Neural crest cell (in vitro differentiated cells): ENCODE results near the gene PLXNA2. TPM values are rescaled to one million over a fixed set of nuclear protein-coding genes. Genes with fewer than 3 reads are reported as not detected.

Source experiments
- DNase-seq: peaks from one replicate; pipeline ENCODE4 v3.0.0; 2021; ENCODE audit warnings: low read depth, mixed read lengths, low spot score
- H3K27ac Mint-ChIP-seq: one replicate; pipeline ENCODE4 v1.8.0; 2021; ENCODE audit warnings: mild to moderate bottlenecking, mixed read lengths; ENCODE audit not compliant: unreplicated experiment
- H3K27me3 Mint-ChIP-seq: 2 replicates; pipeline ENCODE4 v1.8.0; 2021; ENCODE audit warnings: low read depth, mild to moderate bottlenecking, mixed read lengths
- H3K36me3 Mint-ChIP-seq: 2 replicates; pipeline ENCODE4 v1.8.0; 2021; ENCODE audit warnings: low read depth, mild to moderate bottlenecking, mixed read lengths
- H3K4me1 Mint-ChIP-seq: 2 replicates; pipeline ENCODE4 v1.8.0; 2021; ENCODE audit warnings: mixed read lengths
- H3K4me3 Mint-ChIP-seq: one replicate; pipeline ENCODE4 v1.8.0; 2021; ENCODE audit warnings: mild to moderate bottlenecking, mixed read lengths
- H3K9me3 Mint-ChIP-seq: 2 replicates; pipeline ENCODE4 v1.8.0; 2021; ENCODE audit warnings: mixed read lengths
- total RNA-seq: library from RNA; stranded (reverse); gene quantifications from 2 replicates; pipeline ENCODE4 v1.2.1, GENCODE V29; 2021
- TF ChIP-seq, protein P1 (sequence below): fragments of 200-600 bp; sonication (generic); conservative IDR thresholded peaks from 2 replicates; pipeline ENCODE4 v1.5.0; 2021; ENCODE audit warnings: antibody characterized with exemption, mild to moderate bottlenecking

PLXNA2 gene
- total RNA-seq, 1 donor from 2014 or later, result 37.7 TPM

DNA sequence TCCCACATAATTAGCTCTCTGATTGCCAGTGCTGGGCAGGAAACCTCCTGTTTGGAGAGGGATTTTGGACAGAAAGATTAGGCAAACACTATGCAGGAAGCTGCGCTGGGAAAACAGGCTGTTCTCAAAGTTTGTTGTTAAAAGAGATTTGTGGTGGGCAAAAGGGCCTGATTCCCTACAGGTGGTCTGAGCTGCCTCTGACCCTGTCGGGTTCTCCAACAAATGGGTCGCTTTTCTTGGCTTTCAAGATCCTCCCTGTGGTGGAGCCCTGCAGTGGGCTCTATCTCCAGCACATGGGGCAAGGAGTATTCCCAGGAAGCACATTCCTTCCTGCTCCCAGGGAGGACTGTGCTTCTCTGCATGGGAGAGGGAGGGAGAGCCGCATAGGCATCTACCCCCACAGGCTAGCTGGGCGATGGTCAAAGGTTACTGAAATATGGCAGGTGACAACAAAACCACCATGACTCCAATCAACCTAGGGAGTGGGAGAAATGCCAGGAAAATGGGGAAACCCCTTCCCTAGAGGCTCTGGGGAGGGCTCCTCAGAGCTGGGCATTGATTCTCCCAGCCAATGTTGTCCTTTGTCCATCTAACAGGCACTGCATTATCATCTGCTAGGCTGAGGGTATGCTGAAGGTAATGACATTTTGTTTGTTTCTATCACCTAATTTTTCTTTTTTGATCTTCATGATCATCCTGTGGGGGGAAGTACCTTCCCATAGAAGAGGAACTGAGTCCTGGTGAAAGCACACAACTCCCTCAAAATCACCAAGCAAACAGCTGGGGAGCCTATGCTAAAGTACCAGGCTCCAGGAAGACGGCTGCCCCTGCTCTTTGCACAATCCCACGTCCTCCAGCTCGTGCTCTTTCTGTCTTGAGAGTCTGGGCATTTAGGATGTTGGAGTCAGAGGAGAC lies 85.3 kb downstream of the PLXNA2 start:
- Mint-ChIP-seq H3K36me3 (no peaks in the 10 kb centered on the region), H3K27ac (no peak overlapping the region), H3K9me3 (no peaks in the 10 kb centered on the region), H3K4me3 (no peak overlapping the region), H3K4me1 (peaks cover 46% of the 10 kb centered on the region), H3K27me3 (peaks cover 13% of the 10 kb centered on the region)
- DNase-seq, result no peak
- TF ChIP-seq, protein P1, sequence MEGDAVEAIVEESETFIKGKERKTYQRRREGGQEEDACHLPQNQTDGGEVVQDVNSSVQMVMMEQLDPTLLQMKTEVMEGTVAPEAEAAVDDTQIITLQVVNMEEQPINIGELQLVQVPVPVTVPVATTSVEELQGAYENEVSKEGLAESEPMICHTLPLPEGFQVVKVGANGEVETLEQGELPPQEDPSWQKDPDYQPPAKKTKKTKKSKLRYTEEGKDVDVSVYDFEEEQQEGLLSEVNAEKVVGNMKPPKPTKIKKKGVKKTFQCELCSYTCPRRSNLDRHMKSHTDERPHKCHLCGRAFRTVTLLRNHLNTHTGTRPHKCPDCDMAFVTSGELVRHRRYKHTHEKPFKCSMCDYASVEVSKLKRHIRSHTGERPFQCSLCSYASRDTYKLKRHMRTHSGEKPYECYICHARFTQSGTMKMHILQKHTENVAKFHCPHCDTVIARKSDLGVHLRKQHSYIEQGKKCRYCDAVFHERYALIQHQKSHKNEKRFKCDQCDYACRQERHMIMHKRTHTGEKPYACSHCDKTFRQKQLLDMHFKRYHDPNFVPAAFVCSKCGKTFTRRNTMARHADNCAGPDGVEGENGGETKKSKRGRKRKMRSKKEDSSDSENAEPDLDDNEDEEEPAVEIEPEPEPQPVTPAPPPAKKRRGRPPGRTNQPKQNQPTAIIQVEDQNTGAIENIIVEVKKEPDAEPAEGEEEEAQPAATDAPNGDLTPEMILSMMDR, result no peak

GRCh38 chr1:208157769-208158168 lies 86.4 kb downstream of the PLXNA2 start:
- no peak overlapping the region for H3K4me3 Mint-ChIP-seq
- H3K9me3 Mint-ChIP-seq, result no peaks in the 10 kb centered on the region
- DNase-seq, result no peak
- no peak overlapping the region for H3K27ac Mint-ChIP-seq
- peaks cover 13% of the 10 kb centered on the region for H3K27me3 Mint-ChIP-seq
- no peaks in the 10 kb centered on the region for H3K36me3 Mint-ChIP-seq
- peaks cover 45% of the 10 kb centered on the region for H3K4me1 Mint-ChIP-seq
- TF ChIP-seq, protein P1, result no peak

- no peaks in the 10 kb centered on the region for H3K36me3 Mint-ChIP-seq
Measured at GRCh38 chr1:208156741-208157140, 87.4 kb downstream of the PLXNA2 start.

DNA sequence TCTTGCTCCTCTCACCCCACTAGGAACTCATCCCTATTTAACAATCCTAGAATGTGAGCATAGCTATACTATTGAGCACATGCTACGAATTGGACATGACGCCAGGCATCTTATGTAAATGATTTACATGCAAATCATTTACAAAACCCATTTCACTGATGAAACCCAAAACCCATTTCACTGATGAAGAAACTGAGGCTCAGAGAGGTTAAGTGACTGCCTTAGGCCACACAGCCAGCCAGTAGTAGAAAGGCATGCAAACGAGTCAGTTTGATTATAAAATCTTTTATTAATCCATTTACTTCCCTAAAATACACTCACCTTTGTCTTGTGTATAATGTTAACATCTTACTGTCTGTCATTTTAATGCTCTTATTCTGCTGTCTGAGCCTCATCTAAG lies 87.9 kb downstream of the PLXNA2 start:
- Mint-ChIP-seq H3K27ac (no peak overlapping the region), H3K27me3 (peaks cover 13% of the 10 kb centered on the region), H3K36me3 (no peaks in the 10 kb centered on the region), H3K4me1 (peaks cover 35% of the 10 kb centered on the region), H3K4me3 (no peak overlapping the region), H3K9me3 (no peaks in the 10 kb centered on the region)
- TF ChIP-seq, protein P1, result no peak
- DNase-seq, result no peak

More at GRCh38 chr1:208156741-208157140, 87.4 kb downstream of the PLXNA2 start:
- H3K27ac Mint-ChIP-seq, result no peak overlapping the region
- H3K27me3 Mint-ChIP-seq, result peaks cover 13% of the 10 kb centered on the region
- no peaks in the 10 kb centered on the region for H3K9me3 Mint-ChIP-seq
- no peak overlapping the region for H3K4me3 Mint-ChIP-seq
- peaks cover 39% of the 10 kb centered on the region for H3K4me1 Mint-ChIP-seq
- DNase-seq, result no peak
- TF ChIP-seq, protein P1, result no peak

- Mint-ChIP-seq H3K4me1 (peaks cover 22% of the 10 kb centered on the region), H3K4me3 (no peak overlapping the region), H3K9me3 (no peaks in the 10 kb centered on the region), H3K27me3 (peaks cover 13% of the 10 kb centered on the region), H3K36me3 (no peaks in the 10 kb centered on the region), H3K27ac (no peak overlapping the region)
- TF ChIP-seq, protein P1, result no peak
- no peak for DNase-seq
Measured at GRCh38 chr1:208154679-208155642, 89.2 kb downstream of the PLXNA2 start.
